CD14-positive monocyte (primary cell): ENCODE measurements around the gene RASAL2. TPM values are rescaled to one million over a fixed set of nuclear protein-coding genes. Genes with fewer than 3 reads are reported as not detected.

ENCODE experiments used
- DNase-seq, 3 donors: peaks; one replicate each; pipeline ENCODE4 v3.0.0-alpha.2; 2011 to 2022
- H2AFZ ChIP-seq: 2 replicates; pipeline ENCODE4 v1.6.0; 2012; ENCODE audit warnings: mild to moderate bottlenecking, low read depth, low read length, inconsistent platforms; ENCODE audit not compliant: insufficient read depth, poor library complexity, severe bottlenecking
- H3K27ac ChIP-seq, 2 donors: 1 replicate in 1 of 2; 2 replicates in 1 of 2; pipeline ENCODE4 v1.5.1; 2012 to 2013; ENCODE audit warnings: low read length in 2 of 2, control low read depth in 1 of 2, inconsistent platforms in 1 of 2, low read depth in 1 of 2, mild to moderate bottlenecking in 1 of 2
- H3K27me3 ChIP-seq, 2 donors: one replicate each; pipeline versions ENCODE4 v1.6.0 to v1.6.1; 2011 to 2013; ENCODE audit warnings: low read length in 2 of 2; ENCODE audit not compliant: control insufficient read depth in 2 of 2, insufficient read depth in 2 of 2
- H3K36me3 ChIP-seq, 2 donors: replicated peaks in 1 of 2; 1 replicate in 1 of 2; 2 replicates in 1 of 2; pipeline versions ENCODE4 v1.5.1 to v1.6.1; 2012 to 2013; ENCODE audit warnings: low read length in 2 of 2, control low read depth in 1 of 2, inconsistent platforms in 1 of 2, mild to moderate bottlenecking in 1 of 2; ENCODE audit not compliant: insufficient read depth in 2 of 2, control insufficient read depth in 1 of 2
- H3K4me1 ChIP-seq, 2 donors: 1 replicate in 1 of 2; 2 replicates in 1 of 2; pipeline versions ENCODE4 v1.5.1 to v1.6.1; 2012 to 2013; ENCODE audit warnings: low read length in 2 of 2, control low read depth in 1 of 2, inconsistent platforms in 1 of 2, mild to moderate bottlenecking in 1 of 2, moderate library complexity in 1 of 2; ENCODE audit not compliant: insufficient read depth in 2 of 2, control insufficient read depth in 1 of 2
- H3K4me2 ChIP-seq: replicated peaks from 2 replicates; pipeline ENCODE3; 2012; ENCODE audit warnings: low read length, moderate library complexity, mild to moderate bottlenecking; ENCODE audit not compliant: poor library complexity, severe bottlenecking; ENCODE audit errors: extremely low read depth
- H3K4me3 ChIP-seq, 3 experiments: fragments of 200-600 bp in 1 of 3; sonication (generic) in 1 of 3; replicated peaks in 1 of 3; 1 replicate in 2 of 3; 2 replicates in 1 of 3; pipeline ENCODE4 v1.5.1; 2011 to 2013; ENCODE audit warnings: low read length in 3 of 3, mild to moderate bottlenecking in 3 of 3, control low read depth in 2 of 3, low read depth in 2 of 3, inconsistent platforms in 1 of 3, moderate library complexity in 1 of 3
- H3K79me2 ChIP-seq: 2 replicates; pipeline ENCODE4 v1.6.0; 2012; ENCODE audit warnings: mild to moderate bottlenecking, control low read depth, inconsistent platforms, low read length, moderate library complexity; ENCODE audit not compliant: insufficient read depth
- H3K9ac ChIP-seq: 2 replicates; pipeline ENCODE4 v1.6.0; 2017; ENCODE audit warnings: low read length, mild to moderate bottlenecking; ENCODE audit not compliant: insufficient read depth, poor library complexity, severe bottlenecking
- H3K9me3 ChIP-seq, 2 donors: replicated peaks in 1 of 2; 1 replicate in 1 of 2; 2 replicates in 1 of 2; pipeline versions ENCODE4 v1.5.1 to v1.6.1; 2012 to 2013; ENCODE audit warnings: low read length in 2 of 2, control low read depth in 1 of 2; ENCODE audit not compliant: control insufficient read depth in 1 of 2, insufficient read depth in 1 of 2
- H4K20me1 ChIP-seq: 2 replicates; pipeline ENCODE4 v1.6.0; 2012; ENCODE audit warnings: mild to moderate bottlenecking, low read length, control low read depth, moderate library complexity; ENCODE audit not compliant: insufficient read depth
- H3K27ac Mint-ChIP-seq, 7 donors: one replicate each; pipeline ENCODE4 v1.8.0; 2020; ENCODE audit warnings: mild to moderate bottlenecking in 7 of 7, mixed read lengths in 7 of 7, moderate library complexity in 6 of 7, inconsistent platforms in 2 of 7
- H3K27me3 Mint-ChIP-seq, 3 donors: one replicate each; pipeline ENCODE4 v1.8.0; 2021 to 2022; ENCODE audit warnings: low read depth in 3 of 3, mild to moderate bottlenecking in 3 of 3, mixed read lengths in 3 of 3, moderate library complexity in 3 of 3, inconsistent platforms in 1 of 3
- H3K36me3 Mint-ChIP-seq, 2 donors: one replicate each; pipeline ENCODE4 v1.8.0; 2020; ENCODE audit warnings: mixed read lengths in 2 of 2, inconsistent platforms in 1 of 2, mild to moderate bottlenecking in 1 of 2
- H3K4me1 Mint-ChIP-seq: one replicate; pipeline ENCODE4 v1.8.0; 2020; ENCODE audit warnings: mild to moderate bottlenecking, mixed read lengths
- H3K4me3 Mint-ChIP-seq, 2 donors: one replicate each; pipeline ENCODE4 v1.8.0; 2020; ENCODE audit warnings: mild to moderate bottlenecking in 2 of 2, mixed read lengths in 2 of 2, moderate library complexity in 1 of 2
- H3K9me3 Mint-ChIP-seq, 7 donors: one replicate each; pipeline ENCODE4 v1.8.0; 2020 to 2022; ENCODE audit warnings: mixed read lengths in 7 of 7, mild to moderate bottlenecking in 6 of 7, moderate library complexity in 6 of 7, inconsistent platforms in 2 of 7
- CTCF ChIP-seq: fragments of 200-600 bp; IDR thresholded peaks from one replicate; pipeline ENCODE4 v1.8.0; 2022; ENCODE audit warnings: antibody characterized with exemption, mild to moderate bottlenecking
- WGBS: methylation state at CpG from one replicate; pipeline ENCODE4 v1.1.5; 2013; ENCODE audit warnings: missing lambda C conversion rate; ENCODE audit not compliant: insufficient coverage; 5-methylcytosine and 5-hydroxymethylcytosine counted together
- intact Hi-C, 2 donors: fragments of 100-400 bp; cut with micrococcal nuclease; formaldehyde crosslinking; loops; one replicate each; pipeline versions ENCODE4 v1.15.0 to v1.15.1; 2023
- polyA plus RNA-seq, 3 donors: library from polyadenylated mRNA; depleted of rRNA in 1 of 3; unstranded in 2 of 3; stranded (reverse) in 1 of 3; fragments of 300-500 nt in 2 of 3; fragments of >200 nt in 1 of 3; fragmentation: Illumina TruSeq in 2 of 3; gene quantifications; 1 replicate in 2 of 3; 2 replicates in 1 of 3; pipeline ENCODE4 v1.2.3, GENCODE V29; 2012 to 2021

The RASAL2 gene
- polyA plus RNA-seq, 3 donors = 0.15 to 1.00 (median 0.63) TPM

- no CpG with 5 or more reads among the region's 3 CpGs for WGBS
- Histone ChIP-seq H3K4me3 (peak overlapping the region in 1 of 3 experiments; percentile 58), H3K36me3 (no peaks in the 10 kb centered on the region), H3K9ac (no peak overlapping the region), H4K20me1 (no peaks in the 10 kb centered on the region), H3K4me1 (peaks cover 30 to 31% of the 10 kb centered on the region in 2 donors), H2AFZ (peak overlapping the region; percentile 13), H3K79me2 (no peaks in the 10 kb centered on the region), H3K4me2 (peak overlapping the region; percentile 68), H3K27me3 (no peaks in the 10 kb centered on the region), H3K9me3 (no peaks in the 10 kb centered on the region), H3K27ac (peak overlapping the region in 1 of 2 donors; percentile 66)
- H3K9me3 Mint-ChIP-seq = no peaks in the 10 kb centered on the region
- no peak for TF ChIP-seq CTCF
- no peaks in the 10 kb centered on the region for H3K27me3 Mint-ChIP-seq
- H3K27ac Mint-ChIP-seq = peak overlapping the region in 6 of 7 donors; percentile 57 to 93 (median 86)
- no peaks in the 10 kb centered on the region for H3K36me3 Mint-ChIP-seq
- peak overlapping the region in 1 of 2 donors; percentile 83 for H3K4me3 Mint-ChIP-seq
- intact Hi-C loops = loop anchor here (10.0 kb wide), 1 partner anchor 249 kb away; no protein-coding TSS in a partner anchor
- H3K4me1 Mint-ChIP-seq = peaks cover 38% of the 10 kb centered on the region
- DNase-seq = peak in 2 of 3 donors; percentile 5 to 18
These were observed 190.2 kb downstream of the RASAL2 start for GRCh38 chr1:178284058-178284457.

GRCh38 chr1:178291166-178291565 lies 197.3 kb downstream of the RASAL2 start:
- no peaks in the 10 kb centered on the region for H3K9me3 Mint-ChIP-seq
- Histone ChIP-seq H2AFZ (no peak overlapping the region), H3K27me3 (no peaks in the 10 kb centered on the region), H3K79me2 (no peaks in the 10 kb centered on the region), H3K4me2 (no peak overlapping the region), H3K4me1 (no peaks in the 10 kb centered on the region), H3K27ac (no peak overlapping the region), H3K36me3 (no peaks in the 10 kb centered on the region), H3K9ac (no peak overlapping the region), H4K20me1 (no peaks in the 10 kb centered on the region), H3K4me3 (no peak overlapping the region), H3K9me3 (no peaks in the 10 kb centered on the region)
- TF ChIP-seq CTCF = no peak
- WGBS = 86% methylated on average over 1 of the region's 1 CpG
- H3K4me3 Mint-ChIP-seq = no peak overlapping the region
- no peak for DNase-seq
- H3K27ac Mint-ChIP-seq = no peak overlapping the region
- no peaks in the 10 kb centered on the region for H3K36me3 Mint-ChIP-seq
- no peaks in the 10 kb centered on the region for H3K4me1 Mint-ChIP-seq
- intact Hi-C loops = no loop called here
- H3K27me3 Mint-ChIP-seq = no peaks in the 10 kb centered on the region
